ENCODE results near the gene ERC1.

The ERC1 gene

GRCh38 chr12:1405619-1406018 lies 414.6 kb downstream of the ERC1 start:
- no peak for TF ChIP-seq CTCF (IDR thresholded peaks at IDR 0.05; ENCODE audit: poor library complexity, severe bottlenecking)
- Histone ChIP-seq H3K9me3 (ENCODE audit: severe bottlenecking) (no peaks in the 10 kb centered on the region), H3K27ac (ENCODE audit: poor library complexity, severe bottlenecking) (no peak overlapping the region), H3K36me3 (ENCODE audit: low read depth) (peaks cover 10% of the 10 kb centered on the region), H3K4me1 (ENCODE audit: insufficient read depth, poor library complexity, severe bottlenecking) (no peaks in the 10 kb centered on the region), H3K4me3 (ENCODE audit: severe bottlenecking) (no peak overlapping the region), H3K27me3 (ENCODE audit: insufficient read depth, poor library complexity, severe bottlenecking) (no peaks in the 10 kb centered on the region)
- ATAC-seq (ENCODE audit: low read depth) (no peak), DNase-seq (ENCODE audit: low spot score) (no peak)

GRCh38 chr12:1410794-1411193 lies 419.8 kb downstream of the ERC1 start:
- Histone ChIP-seq H3K4me3 (ENCODE audit: severe bottlenecking) (no peak overlapping the region), H3K36me3 (ENCODE audit: low read depth) (peaks cover 10% of the 10 kb centered on the region), H3K27me3 (ENCODE audit: insufficient read depth, poor library complexity, severe bottlenecking) (no peaks in the 10 kb centered on the region), H3K9me3 (ENCODE audit: severe bottlenecking) (no peaks in the 10 kb centered on the region), H3K4me1 (ENCODE audit: insufficient read depth, poor library complexity, severe bottlenecking) (no peaks in the 10 kb centered on the region), H3K27ac (ENCODE audit: poor library complexity, severe bottlenecking) (no peak overlapping the region)
- no peak for DNase-seq (ENCODE audit: low spot score)
- no peak for ATAC-seq (ENCODE audit: low read depth)
- no peak for TF ChIP-seq CTCF (IDR thresholded peaks at IDR 0.05; ENCODE audit: poor library complexity, severe bottlenecking)

GRCh38 chr12:1413930-1414329 lies 422.9 kb downstream of the ERC1 start:
- no peaks in the 10 kb centered on the region for H3K4me1 ChIP-seq (ENCODE audit: insufficient read depth, poor library complexity, severe bottlenecking)
- no peaks in the 10 kb centered on the region for H3K27me3 ChIP-seq (ENCODE audit: insufficient read depth, poor library complexity, severe bottlenecking)
- ATAC-seq (ENCODE audit: low read depth) (no peak), DNase-seq (ENCODE audit: low spot score) (no peak)
- TF ChIP-seq CTCF (IDR thresholded peaks at IDR 0.05; ENCODE audit: poor library complexity, severe bottlenecking) = no peak
- H3K27ac ChIP-seq (ENCODE audit: poor library complexity, severe bottlenecking) = no peak overlapping the region
- H3K4me3 ChIP-seq (ENCODE audit: severe bottlenecking) = no peak overlapping the region
- H3K9me3 ChIP-seq (ENCODE audit: severe bottlenecking) = no peaks in the 10 kb centered on the region
- H3K36me3 ChIP-seq (ENCODE audit: low read depth) = no peaks in the 10 kb centered on the region; the same call in 1 of the 2 replicates

- H3K9me3 ChIP-seq (ENCODE audit: severe bottlenecking) = peaks cover 7% of the 10 kb centered on the region
- H3K27ac ChIP-seq (ENCODE audit: poor library complexity, severe bottlenecking) = no peak overlapping the region
- H3K4me1 ChIP-seq (ENCODE audit: insufficient read depth, poor library complexity, severe bottlenecking) = no peaks in the 10 kb centered on the region
- H3K36me3 ChIP-seq (ENCODE audit: low read depth) = 0 out of 2 replicates have a peak, but pooled peaks cover 3% of the 10 kb centered on the region
- no peaks in the 10 kb centered on the region for H3K27me3 ChIP-seq (ENCODE audit: insufficient read depth, poor library complexity, severe bottlenecking)
- ATAC-seq (ENCODE audit: low read depth) = no peak
- H3K4me3 ChIP-seq (ENCODE audit: severe bottlenecking) = no peak overlapping the region
- no peak for DNase-seq (ENCODE audit: low spot score)
- no peak for TF ChIP-seq CTCF (IDR thresholded peaks at IDR 0.05; ENCODE audit: poor library complexity, severe bottlenecking)
These were observed 427.1 kb downstream of the ERC1 start for GRCh38 chr12:1418144-1418543.

GRCh38 chr12:1419849-1420371 lies 428.9 kb downstream of the ERC1 start:
- Histone ChIP-seq H3K27me3 (ENCODE audit: insufficient read depth, poor library complexity, severe bottlenecking) (no peaks in the 10 kb centered on the region), H3K4me1 (ENCODE audit: insufficient read depth, poor library complexity, severe bottlenecking) (no peaks in the 10 kb centered on the region), H3K9me3 (ENCODE audit: severe bottlenecking) (peaks cover 7% of the 10 kb centered on the region), H3K36me3 (ENCODE audit: low read depth) (0 out of 2 replicates have a peak, but pooled peaks cover 3% of the 10 kb centered on the region), H3K4me3 (ENCODE audit: severe bottlenecking) (no peak overlapping the region), H3K27ac (ENCODE audit: poor library complexity, severe bottlenecking) (no peak overlapping the region)
- TF ChIP-seq CTCF (IDR thresholded peaks at IDR 0.05; ENCODE audit: poor library complexity, severe bottlenecking) = no peak
- ATAC-seq (ENCODE audit: low read depth) (no peak), DNase-seq (ENCODE audit: low spot score) (no peak)

All from RWPE2 (cell line).